HCT116 (cell line): ENCODE data around the gene TBXT. TPM values are rescaled to one million over a fixed set of nuclear protein-coding genes. Genes with fewer than 3 reads are reported as not detected.

Experiments used
- ATAC-seq: fragments of 200-7000 bp; cut with Tn5 transposase; 2 replicates; pipeline ENCODE4 v1.9.1; 2020; ENCODE audit warnings: mild to moderate bottlenecking, moderate library complexity
- BruUV-seq: library from RNA; stranded (reverse); fragments of 400-500 nt; replicated peaks from 2 replicates; lab custom pipeline; 2021; lab: Mats Ljungman, UMichigan
- CTCF ChIA-PET: fragments of 300-600 bp; sonication (Branson Sonifier 250); formaldehyde crosslinking; loops from one replicate; lab custom pipeline; 2021; ENCODE audit warnings: antibody characterized with exemption; lab: Charles Lee
- POLR2A ChIA-PET: fragments of 300-600, 350-600 bp; sonication (Branson Sonifier 250); formaldehyde crosslinking; loops from one replicate; lab custom pipeline; 2021; ENCODE audit warnings: antibody characterized with exemption; lab: Charles Lee
- RAD21 ChIA-PET, 2 experiments: fragments of 300-600 bp; sonication (Branson Sonifier 250); formaldehyde crosslinking; loops; one replicate each; lab custom pipeline; 2023; ENCODE audit warnings: low total read pairs in 2 of 2; ENCODE audit not compliant: uncharacterized antibody in 2 of 2, unreplicated experiment in 2 of 2, low non-redundant PET in 1 of 2; lab: Charles Lee
- DNase-seq: peaks from one replicate; pipeline ENCODE4 v3.0.0-alpha.2; 2010; ENCODE audit warnings: low read depth, low spot score
- H2AFZ ChIP-seq: fragments of 200-600 bp; shearing (Covaris generic), sonication (generic); 2 replicates; pipeline ENCODE4 v1.6.1; 2017; ENCODE audit warnings: low read depth, mixed run types, mixed read lengths, antibody characterized with exemption, low read length; ENCODE audit not compliant: poor library complexity, severe bottlenecking
- H3K27ac ChIP-seq: 2 replicates; pipeline ENCODE4 v1.5.1; 2012; ENCODE audit warnings: low read depth, low read length
- H3K27me3 ChIP-seq: fragments of 200-600 bp; sonication (generic); 2 replicates; pipeline ENCODE4 v1.6.1; 2016; ENCODE audit warnings: mixed run types, low read length, mixed read lengths; ENCODE audit not compliant: insufficient read depth
- H3K36me3 ChIP-seq, 2 experiments: fragments of 200-500 bp in 1 of 2; fragments of 200-600 bp in 1 of 2; sonication (Bioruptor generic) in 1 of 2; sonication (generic) in 1 of 2; 2 replicates each; pipeline versions ENCODE4 v1.5.1 to v1.6.1; 2014 to 2016; ENCODE audit warnings: low read length in 2 of 2, inconsistent platforms in 1 of 2, mixed read lengths in 1 of 2, mixed run types in 1 of 2; ENCODE audit not compliant: insufficient read depth in 2 of 2, control insufficient read depth in 1 of 2
- H3K4me1 ChIP-seq, 2 experiments: fragments of 200-600 bp in 1 of 2; sonication (generic) in 1 of 2; 2 replicates each; pipeline versions ENCODE4 v1.5.1 to v1.6.1; 2012 to 2017; ENCODE audit warnings: low read length in 2 of 2, inconsistent platforms in 1 of 2, mild to moderate bottlenecking in 1 of 2, mixed read lengths in 1 of 2, mixed run types in 1 of 2, moderate library complexity in 1 of 2; ENCODE audit not compliant: insufficient read depth in 2 of 2, control insufficient read depth in 1 of 2
- H3K4me2 ChIP-seq: fragments of 200-600 bp; sonication (generic); 2 replicates; pipeline ENCODE4 v1.6.1; 2017; ENCODE audit warnings: mixed run types, low read length, mixed read lengths
- H3K4me3 ChIP-seq, 2 experiments: fragments of 200-600 bp in 1 of 2; sonication (generic) in 1 of 2; replicated peaks in 1 of 2; 2 replicates each; pipeline ENCODE4 v1.5.1; 2011 to 2016; ENCODE audit warnings: low read length in 2 of 2, control low read depth in 1 of 2, low read depth in 1 of 2, mild to moderate bottlenecking in 1 of 2, mixed read lengths in 1 of 2, mixed run types in 1 of 2
- H3K79me2 ChIP-seq: fragments of 200-600 bp; sonication (generic); 2 replicates; pipeline ENCODE4 v1.6.1; 2017; ENCODE audit warnings: mild to moderate bottlenecking, mixed run types, low read length, moderate library complexity, mixed read lengths; ENCODE audit not compliant: insufficient read depth
- H3K9ac ChIP-seq: fragments of 200-600 bp; sonication (generic); 2 replicates; pipeline ENCODE4 v1.6.1; 2016; ENCODE audit warnings: low read length, mixed read lengths
- H3K9me2 ChIP-seq: fragments of 200-600 bp; sonication (generic), shearing (Covaris generic); 2 replicates; pipeline ENCODE4 v1.6.1; 2017; ENCODE audit warnings: mixed run types, mild to moderate bottlenecking, moderate library complexity; ENCODE audit not compliant: insufficient read depth
- H3K9me3 ChIP-seq, 2 experiments: fragments of 200-500 bp in 1 of 2; fragments of 200-600 bp in 1 of 2; sonication (Bioruptor generic) in 1 of 2; sonication (generic) in 1 of 2; 2 replicates each; pipeline ENCODE4 v1.6.1; 2014 to 2017; ENCODE audit warnings: low read length in 2 of 2, mixed read lengths in 2 of 2, inconsistent platforms in 1 of 2, low read depth in 1 of 2, mild to moderate bottlenecking in 1 of 2, mixed run types in 1 of 2, moderate library complexity in 1 of 2; ENCODE audit not compliant: control insufficient read depth in 1 of 2, insufficient read depth in 1 of 2
- H4K20me1 ChIP-seq: fragments of 200-600 bp; sonication (generic), shearing (Covaris generic); 2 replicates; pipeline ENCODE4 v1.6.1; 2017; ENCODE audit warnings: mixed run types, mild to moderate bottlenecking, moderate library complexity; ENCODE audit not compliant: insufficient read depth
- CBX3 ChIP-seq: IDR thresholded peaks from 2 replicates; pipeline ENCODE4 v1.6.1; 2012; ENCODE audit warnings: low read depth
- CTCF ChIP-seq, 3 experiments: fragments of 200-600 bp in 1 of 3; sonication (generic) in 1 of 3; IDR thresholded peaks in 2 of 3; conservative IDR thresholded peaks in 1 of 3; 2 replicates each; pipeline ENCODE4 v1.5.1; 2012 to 2017; ENCODE audit warnings: low read depth in 2 of 3, low read length in 2 of 3, antibody characterized with exemption in 1 of 3, borderline replicate concordance in 1 of 3, control low read depth in 1 of 3, mild to moderate bottlenecking in 1 of 3, mixed read lengths in 1 of 3, mixed run types in 1 of 3, moderate library complexity in 1 of 3; ENCODE audit not compliant: insufficient read depth in 1 of 3
- EGR1 ChIP-seq: IDR thresholded peaks from 2 replicates; pipeline ENCODE4 v1.6.1; 2012; ENCODE audit warnings: low read depth
- JUND ChIP-seq: IDR thresholded peaks from 2 replicates; pipeline ENCODE4 v1.6.1; 2012
- MAX ChIP-seq: IDR thresholded peaks from 2 replicates; pipeline ENCODE4 v1.6.1; 2012
- POLR2A ChIP-seq: IDR thresholded peaks from 2 replicates; pipeline ENCODE4 v1.7.0; 2011; ENCODE audit warnings: borderline replicate concordance; ENCODE audit not compliant: insufficient read depth, insufficient read length; ENCODE audit errors: extremely low read depth
- POLR2AphosphoS5 ChIP-seq: IDR thresholded peaks from 2 replicates; pipeline ENCODE4 v1.6.1; 2011; ENCODE audit warnings: mild to moderate bottlenecking, low read depth, low read length, moderate library complexity
- RAD21 ChIP-seq: IDR thresholded peaks from 2 replicates; pipeline ENCODE4 v1.6.1; 2012; ENCODE audit warnings: low read depth, mild to moderate bottlenecking
- REST ChIP-seq: IDR thresholded peaks from 2 replicates; pipeline ENCODE4 v1.6.1; 2012; ENCODE audit warnings: low read depth
- SP1 ChIP-seq: IDR thresholded peaks from 2 replicates; pipeline ENCODE4 v1.6.1; 2012; ENCODE audit warnings: low read depth
- SRF ChIP-seq: IDR thresholded peaks from 2 replicates; pipeline ENCODE4 v1.6.1; 2012; ENCODE audit warnings: low read depth
- YY1 ChIP-seq: IDR thresholded peaks from 2 replicates; pipeline ENCODE4 v1.6.1; 2011; ENCODE audit warnings: low read length, low read depth, moderate library complexity, mild to moderate bottlenecking; ENCODE audit not compliant: insufficient replicate concordance; ENCODE audit errors: extremely low read depth
- ZFX ChIP-seq: fragments of 450-650 bp; IDR thresholded peaks from 2 replicates; pipeline ENCODE4 v1.6.1; 2017
- intact Hi-C: fragments of 100-400 bp; cut with micrococcal nuclease; formaldehyde crosslinking; loops from 2 replicates; pipeline ENCODE4 v1.10.0; 2022
- total RNA-seq: library from RNA; stranded (reverse); gene quantifications from one replicate; pipeline ENCODE4 v1.2.1, GENCODE V29; 2021; ENCODE audit not compliant: unreplicated experiment

The TBXT gene
- total RNA-seq, 1 experiment from 2014 or later: not detected

GRCh38 chr6:166206510-166207283 is 39.0 kb upstream of the TBXT start:
- CTCF ChIA-PET: no interaction called here
- Histone ChIP-seq H3K4me3 (no peak overlapping the region), H3K27me3 (no peaks in the 10 kb centered on the region), H3K9me2 (no peaks in the 10 kb centered on the region), H3K36me3 (no peaks in the 10 kb centered on the region), H4K20me1 (no peaks in the 10 kb centered on the region), H3K27ac (no peak overlapping the region), H3K79me2 (no peaks in the 10 kb centered on the region), H2AFZ (no peak overlapping the region), H3K9me3 (no peaks in the 10 kb centered on the region), H3K4me2 (no peak overlapping the region), H3K9ac (no peak overlapping the region), H3K4me1 (0 out of 4 replicates have a peak, but pooled peaks cover 0 to 4% of the 10 kb centered on the region in 2 experiments)
- POLR2A ChIA-PET: no interaction called here
- no peak for TF ChIP-seq SP1
- TF ChIP-seq ZFX: no peak
- no peak for TF ChIP-seq JUND
- TF ChIP-seq CBX3: no peak
- TF ChIP-seq REST: no peak
- no peak for TF ChIP-seq MAX
- no peak for TF ChIP-seq CTCF (IDR thresholded peaks at IDR 0.05 in 2 of 3, conservative IDR thresholded peaks at IDR 0.05 in 1 of 3; ENCODE audit: borderline replicate concordance in 1 of 3, insufficient read depth in 1 of 3, low read depth in 2 of 3, low read length in 2 of 3)
- TF ChIP-seq SRF: no peak
- no peak for TF ChIP-seq RAD21
- TF ChIP-seq POLR2A: no peak
- TF ChIP-seq POLR2AphosphoS5: no peak
- TF ChIP-seq YY1: no peak
- no peak for TF ChIP-seq EGR1
- intact Hi-C loops: no loop called here
- DNase-seq (no peak), ATAC-seq (no peak)
- RAD21 ChIA-PET: no interaction called here
- BruUV-seq: no TSS peak
